GM12892 (cell line): Measurements from ENCODE around the gene SLC25A40.

Experiments
- POLR2A ChIP-seq: IDR thresholded peaks from 2 replicates; pipeline ENCODE4 v1.6.1; 2011; ENCODE audit warnings: low read depth, low read length, control low read depth
- TAF1 ChIP-seq: IDR thresholded peaks from 2 replicates; pipeline ENCODE4 v1.6.1; 2011; ENCODE audit warnings: low read depth, mild to moderate bottlenecking, control low read depth, low read length, borderline replicate concordance

GRCh38 chr7:87875151-87876039 is 765 bp downstream of the SLC25A40 start:
- TF ChIP-seq TAF1 (no peak), POLR2A (no peak)
